GM21515 (cell line): Measurements from ENCODE around the gene TRNP1.

ENCODE experiments used
- ATAC-seq: cut with Tn5 transposase; IDR thresholded peaks from one replicate; pipeline ENCODE4 v1.9.1; 2021; ENCODE audit not compliant: unreplicated experiment

TRNP1 gene

DNA sequence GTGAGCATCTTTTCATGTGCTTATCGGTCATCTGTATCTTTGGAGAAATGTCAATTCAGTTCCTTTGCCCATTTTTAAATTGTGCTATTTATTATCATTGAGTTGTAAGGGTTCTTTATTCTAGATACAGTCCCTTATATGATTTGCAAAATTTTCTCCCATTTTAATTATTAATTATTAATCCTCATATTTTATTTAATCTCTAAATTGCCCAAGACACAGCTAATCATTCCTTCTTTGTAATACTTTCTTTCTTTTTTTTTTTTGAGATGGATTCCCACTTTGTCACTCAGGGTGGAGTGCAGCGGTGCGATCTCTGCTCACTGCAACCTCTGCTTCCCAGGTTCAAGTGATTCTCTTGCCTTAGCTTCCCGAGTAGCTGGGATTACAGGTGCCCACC, 32.2 kb downstream of the TRNP1 start:
- ATAC-seq = no peak

DNA sequence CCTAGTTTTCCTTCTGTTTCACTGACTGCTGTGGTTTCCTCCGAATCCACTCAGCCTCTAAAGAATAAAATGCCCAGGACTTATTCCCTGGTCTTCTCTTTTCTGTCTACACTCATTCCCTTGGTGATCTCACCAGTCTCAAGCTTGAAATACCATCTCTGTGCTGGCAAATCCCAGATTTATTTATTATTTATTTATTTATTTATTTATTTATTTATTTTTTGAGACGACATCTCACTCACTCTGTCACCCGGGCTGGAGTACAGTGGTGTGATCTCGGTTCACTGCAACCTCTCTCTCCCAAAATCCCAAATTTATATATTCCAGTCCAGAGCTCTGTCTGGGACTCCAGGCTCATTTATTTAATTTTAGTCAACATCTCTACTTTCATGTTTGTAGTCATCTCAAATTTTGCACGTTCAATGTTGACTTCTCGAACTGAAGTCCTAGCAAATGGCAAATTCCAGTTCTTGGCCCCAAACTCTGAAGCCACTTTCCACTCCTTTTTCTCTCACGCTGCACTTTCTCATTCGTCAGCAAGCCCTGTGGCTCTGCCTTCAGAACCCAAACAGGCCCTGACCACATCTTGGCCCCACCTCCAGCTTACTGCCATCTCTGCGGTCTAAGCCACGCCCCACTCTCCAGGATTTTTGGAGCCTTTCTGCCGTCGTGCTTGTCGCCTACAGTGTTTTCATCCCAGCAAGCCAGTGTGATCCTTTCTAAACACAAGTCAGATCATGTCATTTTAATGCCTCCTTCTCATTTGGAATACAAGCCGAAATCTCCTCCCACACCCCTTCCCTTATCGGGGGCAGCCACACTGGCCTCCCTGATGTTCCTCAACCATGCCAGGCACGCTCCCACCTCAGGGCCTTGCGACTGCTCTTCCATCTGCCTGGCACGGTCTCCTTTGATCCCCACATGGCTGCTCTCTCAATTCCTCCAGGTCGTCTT, 33.4 kb downstream of the TRNP1 start:
- no peak for ATAC-seq

DNA sequence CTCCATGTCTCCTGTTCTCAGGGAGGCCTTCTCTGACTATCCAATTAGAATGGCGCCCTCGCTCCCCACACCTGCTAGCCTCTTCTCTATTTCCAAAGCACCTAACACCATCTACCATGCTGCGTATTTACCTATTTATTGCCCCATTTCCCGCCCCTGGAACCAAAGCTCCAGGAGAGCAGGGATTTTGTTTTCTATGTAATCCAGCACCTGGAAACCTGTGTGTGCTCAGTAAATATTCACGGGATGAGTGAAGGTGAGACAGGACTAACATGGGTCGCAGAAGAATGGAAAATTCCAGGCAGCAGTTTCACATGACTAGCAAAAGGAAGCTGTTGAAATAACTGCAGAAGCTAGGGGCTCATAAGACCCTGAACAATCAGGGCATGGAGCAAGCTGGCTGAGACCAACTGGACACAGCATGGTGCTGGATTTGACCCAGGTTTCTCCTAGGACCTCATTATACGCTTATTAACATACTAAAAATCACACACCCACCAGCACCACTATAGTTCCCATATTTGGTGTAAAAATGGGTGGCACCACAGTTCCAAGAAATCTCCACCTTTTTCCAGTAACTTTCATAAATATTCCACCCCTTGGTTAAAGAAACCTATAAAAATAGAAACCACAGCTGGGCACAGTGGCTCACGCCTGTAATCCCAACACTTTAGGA, 34.2 kb downstream of the TRNP1 start:
- ATAC-seq = no peak

DNA sequence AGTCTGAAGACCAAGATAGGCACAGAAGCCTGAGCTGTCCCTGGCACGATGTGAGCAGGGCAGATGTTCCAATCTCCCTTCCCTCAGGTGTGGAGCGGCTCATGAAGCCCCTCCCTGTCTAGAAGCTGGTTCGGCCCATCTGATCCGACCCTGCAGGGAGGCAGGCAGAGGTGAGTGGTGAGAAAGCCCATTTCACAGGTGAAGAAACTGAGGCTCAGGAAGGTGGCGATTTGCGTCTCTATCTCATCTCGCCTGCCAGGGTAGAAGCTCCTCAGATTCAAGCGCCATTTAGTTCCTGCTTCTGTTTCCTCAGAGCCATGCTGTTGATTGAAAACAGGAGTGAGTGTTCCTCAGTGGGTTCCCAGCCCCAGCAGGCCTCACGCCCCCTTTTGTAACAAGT, 36.0 kb downstream of the TRNP1 start:
- no peak for ATAC-seq

DNA sequence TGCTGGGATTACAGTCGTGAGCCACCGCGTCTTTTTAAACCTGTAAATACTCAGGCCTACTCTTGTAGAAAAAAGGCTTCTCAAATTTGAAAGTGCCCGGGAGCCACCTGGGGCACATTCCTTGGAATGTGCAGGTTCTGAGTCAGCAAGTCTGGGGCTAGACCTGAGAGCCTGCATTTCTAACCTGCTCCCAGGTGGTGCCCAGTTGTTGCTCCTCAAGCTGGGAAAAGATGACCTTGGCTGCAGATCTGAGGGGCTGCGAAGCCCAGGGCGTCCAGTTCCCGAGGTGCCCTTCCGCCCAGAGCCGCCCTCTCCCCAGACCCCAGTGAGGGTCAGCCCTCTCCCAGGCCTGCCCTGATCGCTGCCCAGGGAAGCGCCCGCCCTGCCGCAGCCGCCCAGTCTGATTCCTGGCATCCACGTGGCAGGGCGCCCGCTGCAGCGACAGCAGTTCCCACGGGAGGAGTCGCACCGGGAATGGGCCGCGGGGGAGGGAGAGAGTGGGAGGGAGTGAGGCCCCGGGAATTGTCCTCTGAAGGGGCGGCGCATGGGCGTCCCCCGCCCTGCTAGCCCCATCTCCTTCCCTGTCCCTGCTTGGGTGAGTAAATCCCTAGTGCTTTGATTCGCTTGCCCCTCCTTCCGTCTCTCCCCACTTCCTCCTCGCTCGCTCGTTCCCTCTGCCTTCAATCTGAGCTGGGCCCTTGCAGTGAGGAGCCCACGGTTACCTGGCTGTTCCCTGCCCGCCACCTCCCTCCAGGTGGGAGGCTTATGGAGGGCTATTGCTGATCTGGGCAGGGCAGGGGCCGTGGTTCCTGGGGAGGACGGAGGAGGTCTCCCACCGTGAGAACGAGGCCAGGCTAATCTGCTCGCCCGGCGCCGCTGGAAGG, 38.0 kb downstream of the TRNP1 start:
- ATAC-seq = no peak

DNA sequence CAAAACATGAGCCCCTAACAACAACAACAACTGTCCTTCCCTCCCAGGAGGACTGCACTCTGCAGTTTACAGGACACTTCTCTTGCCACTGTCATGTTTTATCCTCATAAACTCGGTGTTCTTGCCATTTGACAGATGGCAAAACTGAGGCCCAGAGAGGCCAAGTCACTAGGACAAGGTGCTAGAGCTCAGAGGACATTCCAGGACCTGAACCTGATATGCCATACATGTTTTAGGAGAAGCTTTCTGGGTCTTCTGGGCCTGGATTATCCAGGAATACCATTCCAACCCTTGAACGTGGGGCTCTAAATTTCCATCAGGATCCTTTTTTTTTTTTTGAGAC, 38.6 kb downstream of the TRNP1 start:
- ATAC-seq = no peak

DNA sequence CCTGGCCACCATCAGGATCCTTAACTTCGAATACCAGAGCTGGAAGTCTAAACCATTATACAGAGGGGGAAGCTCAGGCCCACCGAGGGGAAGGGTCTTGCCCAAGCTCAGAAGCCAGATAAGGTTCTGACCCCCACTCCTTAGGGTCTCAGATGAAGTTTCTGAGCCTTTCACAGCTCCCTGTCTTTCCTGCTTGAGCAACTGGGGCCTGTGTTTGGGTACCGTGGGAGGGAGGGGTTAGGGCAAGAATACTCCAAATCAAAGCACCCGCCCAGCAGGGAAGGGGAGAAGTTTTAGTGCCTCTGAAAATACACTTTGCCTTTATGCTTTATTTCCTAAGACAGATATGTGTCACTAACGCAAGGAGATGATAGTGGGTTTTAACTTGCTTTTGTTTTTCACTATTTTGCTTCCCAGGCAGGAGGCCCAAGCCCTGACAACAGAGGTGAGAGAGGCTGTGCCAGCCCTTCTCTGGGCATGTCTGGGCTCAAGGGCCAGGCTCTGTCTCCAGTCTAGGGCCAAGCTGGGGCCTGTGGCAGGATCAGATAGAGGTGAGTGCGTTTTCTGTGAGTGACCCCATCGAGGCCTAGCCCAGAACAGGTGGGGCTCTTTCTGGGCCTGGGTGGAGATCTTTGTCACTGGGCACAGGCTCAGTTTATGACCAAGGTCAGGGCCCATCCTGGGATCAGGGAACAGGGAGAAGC, 39.7 kb downstream of the TRNP1 start:
- ATAC-seq = no peak

DNA sequence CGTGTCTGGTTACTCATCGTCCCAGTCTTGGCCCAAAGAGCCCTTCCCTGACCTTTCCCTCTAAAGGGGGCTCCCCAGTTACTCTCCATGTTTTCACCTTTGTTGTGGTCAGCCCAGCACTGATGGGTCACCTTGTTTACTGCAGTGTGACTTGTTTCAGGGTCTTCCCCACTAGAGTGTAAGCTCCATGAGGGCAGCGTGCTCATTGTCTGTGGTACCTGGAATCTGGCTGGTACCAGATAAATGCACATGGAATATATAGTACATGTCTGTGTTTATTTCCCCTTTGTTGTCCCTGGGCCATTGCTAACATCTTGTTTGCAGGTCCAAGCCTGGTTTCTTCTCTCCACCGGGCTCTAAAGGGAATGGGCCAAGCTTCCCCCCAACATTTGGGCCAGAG, 41.9 kb downstream of the TRNP1 start:
- ATAC-seq = no peak

DNA sequence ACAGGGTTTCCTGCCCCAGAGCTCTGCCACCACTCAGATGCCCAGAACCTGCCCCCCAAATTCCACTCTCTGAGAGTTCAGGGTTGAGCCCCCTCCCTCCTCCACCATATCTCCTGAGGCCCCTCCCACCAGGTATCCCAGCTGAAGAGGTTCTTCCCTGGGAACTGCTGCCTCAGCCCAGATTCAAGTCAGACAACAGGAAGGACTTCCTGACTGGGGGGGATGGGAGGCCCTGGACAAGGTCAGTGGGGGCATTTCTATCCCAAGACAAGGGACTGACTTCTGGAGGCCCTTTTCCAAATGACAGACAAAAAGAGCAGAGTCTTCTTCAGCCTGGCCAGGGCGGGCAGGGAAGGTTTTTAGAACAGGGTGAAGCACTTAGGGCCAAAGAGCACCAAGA, 43.2 kb downstream of the TRNP1 start:
- no peak for ATAC-seq

DNA sequence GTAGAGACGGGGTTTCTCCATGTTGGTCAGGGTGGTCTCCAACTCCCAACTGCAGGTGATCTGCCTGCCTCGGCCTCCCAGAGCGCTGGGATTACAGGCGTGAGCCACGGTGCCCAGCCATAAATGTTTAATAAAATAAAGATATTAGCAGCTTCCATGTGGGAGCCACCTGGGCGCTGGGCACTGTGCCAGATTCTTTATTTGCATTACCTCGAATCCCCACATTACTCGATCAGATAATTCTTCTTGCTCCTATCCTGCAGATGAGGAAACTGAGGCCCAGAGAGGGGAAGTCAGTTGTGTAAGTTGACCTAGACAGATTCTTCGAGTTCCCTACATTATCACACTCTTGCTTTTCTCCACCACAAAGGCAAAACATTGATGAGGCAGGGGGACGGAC, 44.0 kb downstream of the TRNP1 start:
- ATAC-seq = no peak

DNA sequence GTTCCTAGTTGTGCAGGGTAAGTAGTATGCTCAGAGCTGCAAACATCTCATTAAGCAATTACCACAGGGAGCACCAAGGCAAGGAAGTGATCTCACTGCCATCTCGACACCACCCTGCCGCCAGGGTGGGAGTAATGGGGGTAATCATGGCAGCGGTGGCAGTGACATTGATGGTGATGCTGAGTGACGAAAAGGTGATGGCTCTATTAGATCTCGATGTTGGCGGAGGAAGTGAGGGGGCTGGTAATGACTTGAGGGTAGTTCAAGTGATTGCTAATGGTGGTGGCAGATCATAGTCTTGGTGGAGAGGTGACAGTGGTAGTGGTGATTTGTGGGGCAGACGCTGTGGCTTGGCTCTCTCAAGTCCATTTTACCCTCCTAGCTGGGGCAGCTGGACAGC, 44.5 kb downstream of the TRNP1 start:
- no peak for ATAC-seq

DNA sequence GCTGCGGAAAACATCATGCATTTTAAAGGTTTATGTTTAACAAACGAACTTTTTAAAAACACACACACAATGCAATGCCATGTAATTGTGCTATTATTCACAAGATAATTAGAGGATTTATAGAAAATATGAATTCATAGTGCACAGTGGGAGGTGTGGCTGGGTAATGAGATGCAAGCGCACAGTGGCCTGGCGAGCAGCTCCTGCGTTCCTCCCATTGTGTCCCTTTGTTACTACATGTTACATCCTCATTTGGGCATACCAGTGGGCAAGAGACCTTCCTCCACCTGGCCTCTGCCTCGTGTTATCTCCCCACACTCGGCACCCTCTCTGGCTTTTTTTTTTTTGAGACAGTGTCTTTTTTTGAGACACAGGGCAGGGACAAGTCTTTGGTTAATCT, 49.2 kb downstream of the TRNP1 start:
- ATAC-seq = no peak

DNA sequence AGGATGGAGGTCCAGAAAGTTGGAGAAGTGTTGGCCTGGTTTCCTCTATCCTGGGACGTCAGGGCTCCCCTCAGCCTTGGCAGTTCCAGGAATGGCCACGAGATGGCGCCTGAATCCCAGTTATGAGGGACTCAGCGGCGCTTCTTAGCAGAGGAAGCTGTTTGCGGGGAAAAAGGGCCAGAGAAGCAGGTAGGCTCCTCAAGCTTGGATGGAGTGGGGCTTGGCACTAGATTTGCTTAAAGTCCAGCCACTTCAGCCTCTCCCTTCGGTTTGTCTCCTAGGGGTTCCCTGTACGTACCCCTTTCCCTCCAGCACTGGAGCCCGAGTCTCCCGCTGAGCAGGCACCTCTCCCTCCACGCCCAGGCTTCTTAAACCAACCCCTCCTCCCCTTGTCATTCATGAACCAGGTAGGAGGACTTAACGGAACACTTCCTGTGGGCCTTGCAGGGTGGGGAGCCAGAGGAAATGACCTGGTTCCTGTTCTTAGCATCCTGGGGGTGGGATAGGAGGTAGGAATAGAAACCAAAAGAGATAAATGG, 51.2 kb downstream of the TRNP1 start:
- ATAC-seq = no peak

DNA sequence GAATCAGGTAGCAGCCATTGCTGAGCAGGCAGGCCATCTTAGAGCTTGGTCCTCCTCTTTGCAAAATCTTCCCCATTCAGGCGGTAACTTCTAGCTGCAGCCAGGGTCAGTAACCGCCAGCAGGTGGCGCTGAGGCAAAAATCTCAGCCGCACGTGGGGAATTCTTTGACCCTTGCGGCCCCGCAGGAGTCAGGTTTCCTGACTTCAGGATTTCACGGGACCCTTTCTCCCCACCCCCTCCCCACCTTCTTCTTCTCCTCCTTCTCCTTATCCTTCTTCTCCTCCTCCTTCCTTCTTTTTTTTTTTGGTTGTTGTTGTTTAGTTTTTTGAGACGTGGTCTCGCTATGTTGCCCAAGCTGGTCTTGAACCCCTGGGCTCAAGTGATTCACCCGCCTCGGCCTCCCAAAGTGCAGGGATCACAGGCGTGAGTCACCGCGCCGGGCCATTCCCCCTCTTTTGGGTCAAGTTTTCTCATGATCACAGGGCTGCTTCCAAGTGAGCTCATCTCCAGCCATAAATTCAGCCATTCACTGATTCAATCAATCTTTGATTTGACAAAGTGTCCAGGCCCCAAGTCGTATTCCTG, 52.6 kb downstream of the TRNP1 start:
- no peak for ATAC-seq

DNA sequence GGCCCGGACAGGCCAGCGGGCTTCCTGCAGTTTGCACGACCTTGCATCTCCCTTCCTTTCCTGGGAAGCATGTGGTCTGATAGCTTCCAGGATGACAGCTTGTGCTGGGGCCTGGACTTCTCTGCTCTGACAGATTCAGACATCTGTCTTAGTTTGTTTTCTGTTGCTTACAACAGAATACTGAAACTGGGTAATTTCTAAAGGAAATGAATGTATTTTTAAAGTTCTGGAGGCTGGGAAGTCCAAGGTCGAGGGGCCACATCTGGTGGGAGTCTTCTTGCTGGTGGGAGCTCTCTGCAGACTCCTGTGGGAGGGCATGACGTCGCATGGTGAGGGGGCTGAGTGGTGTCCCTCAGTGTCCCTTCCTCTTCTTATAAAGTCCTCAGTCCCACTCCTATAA, 54.4 kb downstream of the TRNP1 start:
- no peak for ATAC-seq

DNA sequence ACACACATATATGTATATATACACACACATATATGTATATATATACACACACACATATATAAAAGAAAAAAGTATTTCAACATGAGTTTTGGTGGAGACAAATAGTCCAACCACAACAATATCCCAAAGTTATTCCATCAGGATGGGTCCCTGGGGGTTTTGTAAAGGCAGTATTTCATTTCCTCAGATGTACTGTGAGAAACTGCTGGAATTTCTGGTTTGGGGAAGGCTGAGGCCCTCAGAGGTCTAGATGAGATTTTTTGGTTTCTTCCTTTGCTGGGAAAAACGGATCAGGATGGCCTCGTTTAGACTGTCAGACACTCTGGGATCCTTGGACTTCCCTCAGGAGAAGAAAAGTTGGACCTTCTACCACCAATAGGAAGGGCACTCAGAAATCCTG, 55.6 kb downstream of the TRNP1 start:
- ATAC-seq = no peak

DNA sequence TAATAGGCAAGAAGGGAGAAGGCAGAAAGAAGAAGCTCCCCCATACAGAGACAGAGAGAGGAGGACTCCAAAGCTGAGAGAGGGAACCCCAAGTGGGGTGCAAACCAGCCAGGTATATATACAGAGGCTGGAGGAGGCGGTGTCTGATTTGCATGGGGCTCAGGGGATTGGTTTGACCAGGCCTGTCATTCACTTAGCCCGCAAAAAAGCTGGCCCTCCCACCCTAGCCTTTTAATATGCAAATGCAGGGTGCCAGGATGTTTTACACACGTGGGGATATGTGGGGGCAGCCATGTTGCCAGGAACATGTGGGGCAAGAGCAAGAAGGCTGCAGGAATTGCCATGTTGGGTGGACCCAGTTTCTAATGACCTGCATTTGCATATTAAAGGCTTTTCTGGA, 56.1 kb downstream of the TRNP1 start:
- ATAC-seq = no peak
